Measurements from ENCODE around the gene RASA3. TPM values are rescaled to one million over a fixed set of nuclear protein-coding genes. Genes with fewer than 3 reads are reported as not detected.

The RASA3 gene
- total and polyA plus RNA-seq, 9 of the 15 experiments (the other 6 are each of a cell fraction or from before 2014, with no cell fraction given): 0.72 to 25.3 (median 14.4) TPM

GRCh38 chr13:114049026-114049425, 83.4 kb downstream of the RASA3 start:
- Histone ChIP-seq H3K9ac (ENCODE audit: insufficient read depth in 1 of 2, low read depth in 2 of 2, low read length in 2 of 2) (no peak overlapping the region), H3K27ac (ENCODE audit: extremely low read depth, low read depth, low read length) (no peak overlapping the region), H3K4me3 (no peak overlapping the region), H3K36me3 (ENCODE audit: control insufficient read depth, insufficient read depth, low read length) (no peaks in the 10 kb centered on the region), H3K4me1 (replicated peaks in 1 of 2; ENCODE audit: control insufficient read depth in 2 of 2, insufficient read depth in 2 of 2, low read length in 2 of 2) (peaks cover 3 to 29% of the 10 kb centered on the region in 2 experiments; a peak in 4 of 5 replicates), H3K9me1 (ENCODE audit: control insufficient read depth, insufficient read depth, low read length) (no peaks in the 10 kb centered on the region), H2AFZ (ENCODE audit: low read depth, low read length) (no peak overlapping the region), H3K79me2 (ENCODE audit: control insufficient read depth, insufficient read depth, low read length) (peaks cover 15% of the 10 kb centered on the region; the same call in 2 of the 3 replicates), H3K27me3 (ENCODE audit: control insufficient read depth in 2 of 2, insufficient read depth in 2 of 2, low read length in 2 of 2) (no peaks in the 10 kb centered on the region), H4K20me1 (replicated peaks; ENCODE audit: control insufficient read depth, insufficient read depth, low read length) (no peaks in the 10 kb centered on the region), H3K4me2 (ENCODE audit: insufficient read depth, low read length) (no peak overlapping the region), H3K9me3 (replicated peaks; ENCODE audit: control insufficient read depth, insufficient read depth, low read depth, low read length) (no peaks in the 10 kb centered on the region)
- no peak for FAIRE-seq
- POLR2A ChIA-PET: no interaction called here
- in situ Hi-C loops (cut with MboI): no loop called here
- BruUV-seq (replicated peaks): no TSS peak
- ATAC-seq: no peak
- WGBS (ENCODE audit: insufficient coverage, low coverage, missing lambda C conversion rate): 92% methylated on average over 12 of the region's 15 CpGs
- CTCF ChIA-PET (ENCODE audit: low intra/inter-chr PET ratio): no interaction called here
- no peak for DNase-seq (ENCODE audit: extremely low read depth in 1 of 4, low spot score in 3 of 4)
- TF ChIP-seq DEAF1 (CRISPR knock-in tag; IDR thresholded peaks at IDR 0.05) (no peak), CREB1 (IDR thresholded peaks at IDR 0.05) (no peak), CREB1 (CRISPR knock-in tag; IDR thresholded peaks at IDR 0.05) (no peak), HMG20A (CRISPR knock-in tag; conservative IDR thresholded peaks at IDR 0.05) (no peak), MTA2 (IDR thresholded peaks at IDR 0.05; ENCODE audit: low read depth) (no peak), ZBED1 (IDR thresholded peaks at IDR 0.05) (no peak), BDP1 (IDR thresholded peaks at IDR 0.05; ENCODE audit: insufficient read depth, insufficient read length) (no peak), EGR1 (conservative IDR thresholded peaks at IDR 0.05) (no peak), BMI1 (IDR thresholded peaks at IDR 0.05; ENCODE audit: low read length) (no peak), ZNF609 (CRISPR knock-in tag; IDR thresholded peaks at IDR 0.05; ENCODE audit: borderline replicate concordance) (no peak), BRCA1 (IDR thresholded peaks at IDR 0.05) (no peak), BRCA1 (CRISPR knock-in tag; IDR thresholded peaks at IDR 0.05) (no peak), TRIM25 (IDR thresholded peaks at IDR 0.05; ENCODE audit: borderline replicate concordance) (no peak), XRCC3 (IDR thresholded peaks at IDR 0.05) (no peak), GTF2B (IDR thresholded peaks at IDR 0.05; ENCODE audit: extremely low read depth, insufficient read length) (no peak), SLC30A9 (CRISPR knock-in tag; IDR thresholded peaks at IDR 0.05) (no peak)
- intact Hi-C loops (cut with micrococcal nuclease): no loop called here

Measured in K562 (cell line).